Measurements from ENCODE around the gene UBR3. TPM values are rescaled to one million over a fixed set of nuclear protein-coding genes. Genes with fewer than 3 reads are reported as not detected.
"Not testable (repeated sequence)": the region's sequence is repeated elsewhere in the genome, so short reads cannot be mapped to it uniquely, and the experiment has no call there.

UBR3 gene
- total RNA-seq, 1 experiment from 2014 or later, result 16.4 TPM

GRCh38 chr2:169853041-169853668 lies 25.9 kb downstream of the UBR3 start:
- H3K27ac Mint-ChIP-seq, result no peak overlapping the region; the same call in 1 of the 2 replicates

GRCh38 chr2:169855281-169856258 lies 28.3 kb downstream of the UBR3 start:
- H3K4me3 Mint-ChIP-seq; H3K27ac Mint-ChIP-seq; H3K4me1 Mint-ChIP-seq; DNase-seq (ENCODE audit: low spot score); H3K27me3 Mint-ChIP-seq (ENCODE audit: low read depth); CTCF ChIA-PET; POLR2A ChIA-PET; ATAC-seq; H3K9me3 Mint-ChIP-seq: not testable (repeated sequence)
- peaks cover 18% of the 10 kb centered on the region for H3K36me3 Mint-ChIP-seq

More at GRCh38 chr2:169853041-169853668, 25.9 kb downstream of the UBR3 start:
- Mint-ChIP-seq H3K27me3 (ENCODE audit: low read depth) (no peaks in the 10 kb centered on the region), H3K4me1 (peaks cover 9% of the 10 kb centered on the region), H3K36me3 (peaks cover 27% of the 10 kb centered on the region), H3K4me3 (no peak overlapping the region), H3K9me3 (peaks cover 11% of the 10 kb centered on the region)
- no peak for ATAC-seq
- ChIA-PET POLR2A (interaction anchor here (0.7 kb wide), 1 partner anchor 122 kb away, joined by 8 read pairs; no protein-coding TSS in a partner anchor), CTCF (no interaction called here)
- DNase-seq (ENCODE audit: low spot score), result no peak
- TF ChIP-seq, protein P1, sequence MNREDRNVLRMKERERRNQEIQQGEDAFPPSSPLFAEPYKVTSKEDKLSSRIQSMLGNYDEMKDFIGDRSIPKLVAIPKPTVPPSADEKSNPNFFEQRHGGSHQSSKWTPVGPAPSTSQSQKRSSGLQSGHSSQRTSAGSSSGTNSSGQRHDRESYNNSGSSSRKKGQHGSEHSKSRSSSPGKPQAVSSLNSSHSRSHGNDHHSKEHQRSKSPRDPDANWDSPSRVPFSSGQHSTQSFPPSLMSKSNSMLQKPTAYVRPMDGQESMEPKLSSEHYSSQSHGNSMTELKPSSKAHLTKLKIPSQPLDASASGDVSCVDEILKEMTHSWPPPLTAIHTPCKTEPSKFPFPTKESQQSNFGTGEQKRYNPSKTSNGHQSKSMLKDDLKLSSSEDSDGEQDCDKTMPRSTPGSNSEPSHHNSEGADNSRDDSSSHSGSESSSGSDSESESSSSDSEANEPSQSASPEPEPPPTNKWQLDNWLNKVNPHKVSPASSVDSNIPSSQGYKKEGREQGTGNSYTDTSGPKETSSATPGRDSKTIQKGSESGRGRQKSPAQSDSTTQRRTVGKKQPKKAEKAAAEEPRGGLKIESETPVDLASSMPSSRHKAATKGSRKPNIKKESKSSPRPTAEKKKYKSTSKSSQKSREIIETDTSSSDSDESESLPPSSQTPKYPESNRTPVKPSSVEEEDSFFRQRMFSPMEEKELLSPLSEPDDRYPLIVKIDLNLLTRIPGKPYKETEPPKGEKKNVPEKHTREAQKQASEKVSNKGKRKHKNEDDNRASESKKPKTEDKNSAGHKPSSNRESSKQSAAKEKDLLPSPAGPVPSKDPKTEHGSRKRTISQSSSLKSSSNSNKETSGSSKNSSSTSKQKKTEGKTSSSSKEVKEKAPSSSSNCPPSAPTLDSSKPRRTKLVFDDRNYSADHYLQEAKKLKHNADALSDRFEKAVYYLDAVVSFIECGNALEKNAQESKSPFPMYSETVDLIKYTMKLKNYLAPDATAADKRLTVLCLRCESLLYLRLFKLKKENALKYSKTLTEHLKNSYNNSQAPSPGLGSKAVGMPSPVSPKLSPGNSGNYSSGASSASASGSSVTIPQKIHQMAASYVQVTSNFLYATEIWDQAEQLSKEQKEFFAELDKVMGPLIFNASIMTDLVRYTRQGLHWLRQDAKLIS (CRISPR knock-in tag; IDR thresholded peaks at IDR 0.05; ENCODE audit: borderline replicate concordance), result no peak
- TF ChIP-seq FOXJ3 (CRISPR knock-in tag; IDR thresholded peaks at IDR 0.05; ENCODE audit: borderline replicate concordance) (no peak), NFE2L1 (CRISPR knock-in tag; IDR thresholded peaks at IDR 0.05) (no peak), STAT6 (CRISPR knock-in tag; conservative IDR thresholded peaks at IDR 0.05; ENCODE audit: low read depth) (no peak), ZNF416 (CRISPR knock-in tag; IDR thresholded peaks at IDR 0.05) (no peak), IRF2 (CRISPR knock-in tag; IDR thresholded peaks at IDR 0.05; ENCODE audit: borderline replicate concordance, low read depth) (no peak), ATF2 (CRISPR knock-in tag; IDR thresholded peaks at IDR 0.05; ENCODE audit: borderline replicate concordance, low read depth) (no peak), SP1 (CRISPR knock-in tag; conservative IDR thresholded peaks at IDR 0.05) (no peak), EMX1 (CRISPR knock-in tag; IDR thresholded peaks at IDR 0.05) (no peak), JUN (CRISPR knock-in tag; IDR thresholded peaks at IDR 0.05) (no peak), KAT7 (CRISPR knock-in tag; IDR thresholded peaks at IDR 0.05; ENCODE audit: borderline replicate concordance) (no peak)
- TF ChIP-seq, protein P2, sequence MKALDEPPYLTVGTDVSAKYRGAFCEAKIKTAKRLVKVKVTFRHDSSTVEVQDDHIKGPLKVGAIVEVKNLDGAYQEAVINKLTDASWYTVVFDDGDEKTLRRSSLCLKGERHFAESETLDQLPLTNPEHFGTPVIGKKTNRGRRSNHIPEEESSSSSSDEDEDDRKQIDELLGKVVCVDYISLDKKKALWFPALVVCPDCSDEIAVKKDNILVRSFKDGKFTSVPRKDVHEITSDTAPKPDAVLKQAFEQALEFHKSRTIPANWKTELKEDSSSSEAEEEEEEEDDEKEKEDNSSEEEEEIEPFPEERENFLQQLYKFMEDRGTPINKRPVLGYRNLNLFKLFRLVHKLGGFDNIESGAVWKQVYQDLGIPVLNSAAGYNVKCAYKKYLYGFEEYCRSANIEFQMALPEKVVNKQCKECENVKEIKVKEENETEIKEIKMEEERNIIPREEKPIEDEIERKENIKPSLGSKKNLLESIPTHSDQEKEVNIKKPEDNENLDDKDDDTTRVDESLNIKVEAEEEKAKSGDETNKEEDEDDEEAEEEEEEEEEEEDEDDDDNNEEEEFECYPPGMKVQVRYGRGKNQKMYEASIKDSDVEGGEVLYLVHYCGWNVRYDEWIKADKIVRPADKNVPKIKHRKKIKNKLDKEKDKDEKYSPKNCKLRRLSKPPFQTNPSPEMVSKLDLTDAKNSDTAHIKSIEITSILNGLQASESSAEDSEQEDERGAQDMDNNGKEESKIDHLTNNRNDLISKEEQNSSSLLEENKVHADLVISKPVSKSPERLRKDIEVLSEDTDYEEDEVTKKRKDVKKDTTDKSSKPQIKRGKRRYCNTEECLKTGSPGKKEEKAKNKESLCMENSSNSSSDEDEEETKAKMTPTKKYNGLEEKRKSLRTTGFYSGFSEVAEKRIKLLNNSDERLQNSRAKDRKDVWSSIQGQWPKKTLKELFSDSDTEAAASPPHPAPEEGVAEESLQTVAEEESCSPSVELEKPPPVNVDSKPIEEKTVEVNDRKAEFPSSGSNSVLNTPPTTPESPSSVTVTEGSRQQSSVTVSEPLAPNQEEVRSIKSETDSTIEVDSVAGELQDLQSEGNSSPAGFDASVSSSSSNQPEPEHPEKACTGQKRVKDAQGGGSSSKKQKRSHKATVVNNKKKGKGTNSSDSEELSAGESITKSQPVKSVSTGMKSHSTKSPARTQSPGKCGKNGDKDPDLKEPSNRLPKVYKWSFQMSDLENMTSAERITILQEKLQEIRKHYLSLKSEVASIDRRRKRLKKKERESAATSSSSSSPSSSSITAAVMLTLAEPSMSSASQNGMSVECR (CRISPR knock-in tag; IDR thresholded peaks at IDR 0.05; ENCODE audit: borderline replicate concordance), result no peak

Measured in WTC11 (cell line).